ENCODE data around the gene PROK1. TPM values are rescaled to one million over a fixed set of nuclear protein-coding genes. Genes with fewer than 3 reads are reported as not detected.

The PROK1 gene
- total RNA-seq, 1 experiment from 2014 or later: 0.22 TPM

GRCh38 chr1:110485725-110486124 is 34.8 kb downstream of the PROK1 start:
- Histone ChIP-seq H3K9me3 (ENCODE audit: control insufficient read depth in 1 of 2, insufficient read depth in 1 of 2, low read depth in 1 of 2, low read length in 2 of 2) (no peaks in the 10 kb centered on the region), H3K27ac (ENCODE audit: low read depth, low read length) (no peak overlapping the region), H3K79me2 (ENCODE audit: insufficient read depth, low read length) (no peaks in the 10 kb centered on the region), H3K4me3 (replicated peaks in 1 of 2; ENCODE audit: low read depth in 1 of 2, low read length in 2 of 2) (no peak overlapping the region), H3K4me1 (ENCODE audit: control insufficient read depth in 1 of 2, insufficient read depth in 2 of 2, low read length in 2 of 2) (no peaks in the 10 kb centered on the region; a peak in 1 of 4 replicates), H3K9me2 (ENCODE audit: insufficient read depth) (no peaks in the 10 kb centered on the region), H3K4me2 (ENCODE audit: low read length) (no peak overlapping the region), H3K27me3 (ENCODE audit: insufficient read depth, low read length) (no peaks in the 10 kb centered on the region), H3K9ac (ENCODE audit: low read length) (no peak overlapping the region), H3K36me3 (ENCODE audit: control insufficient read depth in 1 of 2, insufficient read depth in 2 of 2, low read length in 2 of 2) (no peaks in the 10 kb centered on the region), H2AFZ (ENCODE audit: low read depth, low read length, poor library complexity, severe bottlenecking) (no peak overlapping the region), H4K20me1 (ENCODE audit: insufficient read depth) (no peaks in the 10 kb centered on the region)
- TF ChIP-seq EZH2phosphoT487 (IDR thresholded peaks at IDR 0.05; ENCODE audit: borderline replicate concordance): no peak
- TF ChIP-seq RAD21 (IDR thresholded peaks at IDR 0.05; ENCODE audit: low read depth): no peak
- TF ChIP-seq ZFX (IDR thresholded peaks at IDR 0.05): no peak
- TF ChIP-seq MAX (IDR thresholded peaks at IDR 0.05): no peak
- no peak for TF ChIP-seq YY1 (IDR thresholded peaks at IDR 0.05; ENCODE audit: extremely low read depth, insufficient replicate concordance, low read depth, low read length)
- no peak for TF ChIP-seq POLR2AphosphoS5 (IDR thresholded peaks at IDR 0.05; ENCODE audit: low read depth, low read length)
- TF ChIP-seq TCF7L2 (IDR thresholded peaks at IDR 0.05; ENCODE audit: borderline replicate concordance, extremely low read depth, insufficient read depth, insufficient read length): no peak
- no peak for TF ChIP-seq ATF3 (IDR thresholded peaks at IDR 0.05)
- no peak for TF ChIP-seq CEBPB (IDR thresholded peaks at IDR 0.05; ENCODE audit: low read depth)
- TF ChIP-seq FOSL1 (IDR thresholded peaks at IDR 0.05; ENCODE audit: low read depth): no peak
- TF ChIP-seq EGR1 (IDR thresholded peaks at IDR 0.05; ENCODE audit: low read depth): no peak
- TF ChIP-seq ELF1 (IDR thresholded peaks at IDR 0.05; ENCODE audit: borderline replicate concordance, low read depth): no peak
- TF ChIP-seq EZH2 (IDR thresholded peaks at IDR 0.05): no peak
- no peak for TF ChIP-seq REST (IDR thresholded peaks at IDR 0.05; ENCODE audit: low read depth)
- no peak for TF ChIP-seq ZBTB33 (IDR thresholded peaks at IDR 0.05; ENCODE audit: extremely low read depth, insufficient replicate concordance, low read length)
- TF ChIP-seq CBX3 (IDR thresholded peaks at IDR 0.05; ENCODE audit: low read depth): no peak
- no peak for TF ChIP-seq CTCF (IDR thresholded peaks at IDR 0.05 in 2 of 3, conservative IDR thresholded peaks at IDR 0.05 in 1 of 3; ENCODE audit: borderline replicate concordance in 1 of 3, insufficient read depth in 1 of 3, low read depth in 2 of 3, low read length in 2 of 3)
- CTCF ChIA-PET: interaction anchor here (1.6 to 1.8 kb wide), 2 partner anchors 10 kb away, joined by 5 to 7 read pairs; no protein-coding TSS in a partner anchor
- intact Hi-C loops (cut with micrococcal nuclease): no loop called here
- no TSS peak for BruUV-seq (replicated peaks)
- no peak for DNase-seq (ENCODE audit: low read depth, low spot score)
- no peak for ATAC-seq
- RAD21 ChIA-PET (ENCODE audit: low non-redundant PET in 1 of 2, low total read pairs in 2 of 2, uncharacterized antibody in 2 of 2, unreplicated experiment in 2 of 2): no interaction called here
- POLR2A ChIA-PET: no interaction called here

All from HCT116 (cell line).